ENCODE results near the gene TIAL1.
"Not testable (repeated sequence)": the region's sequence is repeated elsewhere in the genome, so short reads cannot be mapped to it uniquely, and the experiment has no call there.

The TIAL1 gene

GRCh38 chr10:119596537-119597404, at the start of gene TIAL1:
Gene TIAL1 (minus strand): TSS chr10:119596964. CDS start chr10:119596465, 499 bp downstream.
- peak; percentile 96 for DNase-seq

- no peak for DNase-seq
Observed at GRCh38 chr10:119644994-119645393, 48.2 kb upstream of the TIAL1 start.

- no peak for DNase-seq
Observed at GRCh38 chr10:119644205-119644814, 47.5 kb upstream of the TIAL1 start.

GRCh38 chr10:119643306-119644204, 46.8 kb upstream of the TIAL1 start:
- no peak for DNase-seq

GRCh38 chr10:119642556-119643111, 45.9 kb upstream of the TIAL1 start:
- peak; percentile 66 for DNase-seq

- DNase-seq = no peak
Observed at GRCh38 chr10:119640875-119641526, 44.2 kb upstream of the TIAL1 start.

- no peak for DNase-seq
Observed at GRCh38 chr10:119640384-119640783, 43.6 kb upstream of the TIAL1 start.

GRCh38 chr10:119638982-119639381, 42.2 kb upstream of the TIAL1 start:
- no peak for DNase-seq

- no peak for DNase-seq
Observed at GRCh38 chr10:119637631-119638030, 40.9 kb upstream of the TIAL1 start.

GRCh38 chr10:119634219-119634544, 37.4 kb upstream of the TIAL1 start:
- no peak for DNase-seq

GRCh38 chr10:119633538-119634218, 36.9 kb upstream of the TIAL1 start:
- no peak for DNase-seq

GRCh38 chr10:119630300-119630699, 33.5 kb upstream of the TIAL1 start:
- DNase-seq = no peak

- no peak for DNase-seq
Observed at GRCh38 chr10:119625570-119626280, 29.0 kb upstream of the TIAL1 start.

GRCh38 chr10:119621078-119621384, 24.3 kb upstream of the TIAL1 start:
- no peak for DNase-seq

- no peak for DNase-seq
Observed at GRCh38 chr10:119620241-119621077, 23.7 kb upstream of the TIAL1 start.

- not testable (repeated sequence) for DNase-seq
Observed at GRCh38 chr10:119619811-119620210, 23.0 kb upstream of the TIAL1 start.

- DNase-seq = no peak
Observed at GRCh38 chr10:119619215-119619614, 22.5 kb upstream of the TIAL1 start.

GRCh38 chr10:119616882-119617570, 20.3 kb upstream of the TIAL1 start:
- DNase-seq = no peak

- no peak for DNase-seq
Observed at GRCh38 chr10:119614686-119615085, 17.9 kb upstream of the TIAL1 start.

GRCh38 chr10:119613741-119614140, 17.0 kb upstream of the TIAL1 start:
- no peak for DNase-seq

All from CD4-positive, alpha-beta T cell treated with Interleukin-4 for 4 hours (primary cell).